ENCODE results near the gene UHRF2.

- TF ChIP-seq CTCF (IDR thresholded peaks at IDR 0.05) (no peak), TP53 (CRISPR knock-in tag; IDR thresholded peaks at IDR 0.05) (no peak), TEAD4 (CRISPR knock-in tag; IDR thresholded peaks at IDR 0.05) (no peak), MXD4 (CRISPR knock-in tag; IDR thresholded peaks at IDR 0.05; ENCODE audit: borderline replicate concordance) (no peak), E2F4 (CRISPR knock-in tag; IDR thresholded peaks at IDR 0.05; ENCODE audit: borderline replicate concordance, low read depth) (no peak), TEAD1 (CRISPR knock-in tag; IDR thresholded peaks at IDR 0.05) (no peak)
Observed at GRCh38 chr9:6367128-6367890, 45.7 kb upstream of the UHRF2 start.
